ENCODE results near the gene ADAMTS8. TPM values are rescaled to one million over a fixed set of nuclear protein-coding genes. Genes with fewer than 3 reads are reported as not detected.

ADAMTS8 gene
- total RNA-seq, 2 donors from 2014 or later, result 2.5 to 7.8 TPM

DNA sequence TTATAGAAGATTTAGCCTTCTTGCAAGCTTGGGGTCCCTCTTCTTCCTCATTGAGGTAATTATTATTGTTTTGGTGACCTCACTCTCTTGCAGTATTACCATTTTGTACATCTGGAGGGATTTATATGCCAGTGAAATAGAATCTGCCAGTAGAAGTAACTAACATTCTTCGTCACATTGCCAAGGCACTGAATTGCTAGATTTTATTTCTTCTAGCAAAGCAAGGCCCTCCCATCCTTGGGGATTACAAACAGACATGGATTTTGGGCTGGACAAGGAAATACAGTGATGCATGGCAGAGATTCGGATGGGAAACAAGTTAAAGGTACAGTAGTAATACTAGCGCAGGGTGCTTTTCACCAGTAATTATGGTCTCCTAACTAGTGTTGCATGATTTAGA is 27.9 kb upstream of the ADAMTS8 start:
- H3K27ac ChIP-seq, result peak overlapping the region; percentile 87 to 90
- no peak for DNase-seq (ENCODE audit: low spot score)
- H3K4me1 ChIP-seq, result peaks cover 0 to 69% of the 10 kb centered on the region in 2 donors
- TF ChIP-seq, protein P1, sequence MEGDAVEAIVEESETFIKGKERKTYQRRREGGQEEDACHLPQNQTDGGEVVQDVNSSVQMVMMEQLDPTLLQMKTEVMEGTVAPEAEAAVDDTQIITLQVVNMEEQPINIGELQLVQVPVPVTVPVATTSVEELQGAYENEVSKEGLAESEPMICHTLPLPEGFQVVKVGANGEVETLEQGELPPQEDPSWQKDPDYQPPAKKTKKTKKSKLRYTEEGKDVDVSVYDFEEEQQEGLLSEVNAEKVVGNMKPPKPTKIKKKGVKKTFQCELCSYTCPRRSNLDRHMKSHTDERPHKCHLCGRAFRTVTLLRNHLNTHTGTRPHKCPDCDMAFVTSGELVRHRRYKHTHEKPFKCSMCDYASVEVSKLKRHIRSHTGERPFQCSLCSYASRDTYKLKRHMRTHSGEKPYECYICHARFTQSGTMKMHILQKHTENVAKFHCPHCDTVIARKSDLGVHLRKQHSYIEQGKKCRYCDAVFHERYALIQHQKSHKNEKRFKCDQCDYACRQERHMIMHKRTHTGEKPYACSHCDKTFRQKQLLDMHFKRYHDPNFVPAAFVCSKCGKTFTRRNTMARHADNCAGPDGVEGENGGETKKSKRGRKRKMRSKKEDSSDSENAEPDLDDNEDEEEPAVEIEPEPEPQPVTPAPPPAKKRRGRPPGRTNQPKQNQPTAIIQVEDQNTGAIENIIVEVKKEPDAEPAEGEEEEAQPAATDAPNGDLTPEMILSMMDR (IDR thresholded peaks at IDR 0.05), result no peak
- no peaks in the 10 kb centered on the region for H3K27me3 ChIP-seq
- H3K9me3 ChIP-seq, result no peaks in the 10 kb centered on the region
- peaks cover 2% of the 10 kb centered on the region for H3K36me3 ChIP-seq
- no peak overlapping the region for H3K4me3 ChIP-seq

DNA sequence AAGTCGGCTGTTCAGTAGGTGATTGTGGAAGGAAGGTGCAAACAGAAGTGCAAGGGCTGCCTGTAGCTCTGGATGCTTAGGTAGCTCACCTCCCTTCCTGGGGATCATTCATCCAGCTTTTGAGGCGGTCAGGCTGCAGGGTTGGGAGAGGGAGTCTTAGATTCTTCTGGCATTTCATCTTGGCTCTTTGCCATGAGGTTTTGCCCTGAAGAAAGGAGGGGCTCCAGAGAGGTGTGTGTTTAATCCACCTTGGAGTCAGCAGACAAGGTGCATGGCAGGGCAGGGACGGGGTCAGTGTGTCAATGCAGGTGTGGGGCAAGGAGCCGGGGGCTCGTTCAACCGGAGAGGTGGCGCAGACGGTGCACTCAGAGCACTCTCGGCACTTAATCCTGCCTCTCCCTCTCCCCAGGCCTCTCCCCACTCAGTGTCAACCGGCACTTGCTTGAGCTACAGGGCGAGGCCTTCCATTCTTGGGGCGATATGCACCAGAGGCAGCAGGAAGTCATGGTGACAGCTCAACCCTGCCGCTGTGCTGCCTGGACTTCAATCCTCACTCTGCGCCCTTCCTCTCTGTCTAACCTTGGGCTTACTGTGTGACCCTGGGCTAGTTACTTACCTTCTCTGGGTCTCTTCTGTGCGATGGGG is 27.2 kb upstream of the ADAMTS8 start:
- H3K4me1 ChIP-seq, result peaks cover 0 to 76% of the 10 kb centered on the region in 2 donors
- no peak for DNase-seq (ENCODE audit: low spot score)
- peak overlapping the region; percentile 87 to 90 for H3K27ac ChIP-seq

DNA sequence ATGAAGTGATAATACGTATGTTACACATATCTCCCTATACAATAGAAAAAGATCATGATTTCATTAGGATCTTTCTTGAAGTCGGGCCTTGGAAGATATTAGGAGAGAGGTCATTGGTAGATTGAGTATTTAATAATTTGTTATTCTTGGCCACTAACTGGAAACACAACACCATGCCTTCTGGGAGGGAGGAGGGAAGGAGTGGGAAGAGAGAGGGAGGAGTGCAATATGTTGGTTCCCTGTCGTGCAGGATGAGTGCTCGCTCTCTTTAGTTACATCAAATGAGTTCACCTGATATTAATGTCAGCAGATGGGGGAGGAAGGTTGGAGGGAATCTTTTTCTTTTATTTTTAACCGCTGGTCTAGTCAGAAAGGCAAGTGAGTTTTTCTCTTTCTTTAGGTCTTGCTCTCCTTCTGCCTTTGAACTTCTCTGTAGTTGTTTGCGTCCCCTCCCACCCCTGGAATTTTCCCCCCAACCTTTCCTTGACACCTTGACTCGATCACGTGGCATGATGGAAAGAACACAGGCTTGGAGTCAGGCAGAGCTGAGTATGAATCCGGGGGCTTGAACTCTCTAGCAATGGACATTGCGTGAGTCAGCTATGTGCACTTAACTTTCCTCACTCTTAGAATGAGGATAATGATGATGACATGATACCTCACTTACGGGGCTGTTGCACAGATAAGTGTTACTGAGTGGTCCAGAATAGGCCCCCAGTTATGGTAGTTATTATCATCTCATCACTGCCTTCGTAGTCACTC is 26.3 kb upstream of the ADAMTS8 start:
- H3K4me1 ChIP-seq, result peaks cover 0 to 79% of the 10 kb centered on the region in 2 donors
- H3K9me3 ChIP-seq, result no peaks in the 10 kb centered on the region
- no peak for DNase-seq (ENCODE audit: low spot score)
- H3K27ac ChIP-seq, result peak overlapping the region; percentile 87 to 90
- no peaks in the 10 kb centered on the region for H3K36me3 ChIP-seq
- H3K4me3 ChIP-seq, result no peak overlapping the region
- TF ChIP-seq, protein P1 (IDR thresholded peaks at IDR 0.05), result no peak
- no peaks in the 10 kb centered on the region for H3K27me3 ChIP-seq

More for the DNA sequence above, 27.2 kb upstream of the ADAMTS8 start:
- no peaks in the 10 kb centered on the region for H3K27me3 ChIP-seq
- H3K4me3 ChIP-seq, result no peak overlapping the region
- TF ChIP-seq, protein P1 (IDR thresholded peaks at IDR 0.05), result no peak
- no peaks in the 10 kb centered on the region for H3K36me3 ChIP-seq
- H3K9me3 ChIP-seq, result no peaks in the 10 kb centered on the region

DNA sequence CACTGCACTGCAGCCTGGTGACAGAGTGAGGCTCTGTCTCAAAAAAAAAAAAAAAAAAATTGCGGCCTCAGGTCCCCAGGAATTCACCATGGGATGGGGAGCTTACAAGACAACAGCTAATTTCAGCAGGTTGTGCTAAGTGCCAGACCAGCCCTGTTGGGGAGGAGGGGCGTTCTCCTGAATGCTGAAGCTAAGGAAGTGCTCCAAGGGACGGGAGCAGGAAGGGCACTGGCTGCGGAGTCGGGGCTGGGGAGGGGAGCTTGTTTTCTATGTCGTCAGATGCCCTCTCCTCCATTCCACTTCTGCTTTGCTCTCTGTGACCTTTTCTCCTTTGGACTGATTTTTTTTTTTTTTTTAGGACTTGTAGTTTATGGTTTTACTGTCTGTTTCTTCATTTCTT is 24.5 kb upstream of the ADAMTS8 start:
- peak overlapping the region in 1 of 2 donors; percentile 67 for H3K4me3 ChIP-seq
- TF ChIP-seq, protein P1 (IDR thresholded peaks at IDR 0.05), result no peak
- peak overlapping the region; percentile 87 to 90 for H3K27ac ChIP-seq
- DNase-seq (ENCODE audit: low spot score), result no peak
- H3K36me3 ChIP-seq, result no peaks in the 10 kb centered on the region
- peaks cover 0 to 73% of the 10 kb centered on the region in 2 donors for H3K4me1 ChIP-seq
- H3K9me3 ChIP-seq, result no peaks in the 10 kb centered on the region
- H3K27me3 ChIP-seq, result no peaks in the 10 kb centered on the region

DNA sequence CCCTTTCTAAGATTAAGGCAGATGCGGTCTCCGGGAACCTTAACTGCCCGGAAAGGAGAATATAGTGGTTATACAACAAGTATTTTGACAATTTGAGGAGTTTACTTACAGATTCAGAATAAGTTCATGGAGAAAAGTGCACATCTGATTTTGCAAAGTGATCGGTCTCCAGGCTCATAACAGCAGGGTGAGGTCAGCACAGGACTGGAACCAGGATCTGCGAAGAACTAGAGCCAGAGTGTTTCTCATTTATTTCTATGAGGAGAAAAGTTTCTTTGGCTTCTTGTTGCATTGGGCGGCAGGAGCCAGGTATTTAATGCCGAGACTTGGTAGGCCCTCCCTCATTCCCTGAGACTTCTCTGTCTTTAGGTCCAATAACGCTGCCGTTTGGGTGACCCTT is 23.8 kb upstream of the ADAMTS8 start:
- Histone ChIP-seq H3K27ac (peak overlapping the region; percentile 87 to 90), H3K27me3 (no peaks in the 10 kb centered on the region), H3K9me3 (no peaks in the 10 kb centered on the region), H3K4me3 (peak overlapping the region; percentile 9 to 67), H3K36me3 (no peaks in the 10 kb centered on the region), H3K4me1 (peaks cover 0 to 68% of the 10 kb centered on the region in 2 donors)
- no peak for DNase-seq (ENCODE audit: low spot score)
- TF ChIP-seq, protein P1 (IDR thresholded peaks at IDR 0.05), result no peak

All from right atrium auricular region (tissue), 2 donors.